ENCODE measurements around the gene MYO1B. TPM values are rescaled to one million over a fixed set of nuclear protein-coding genes. Genes with fewer than 3 reads are reported as not detected.

Gene MYO1B
- total RNA-seq, 1 donor from 2014 or later, result 74.9 TPM

- DNase-seq (ENCODE audit: low spot score) (no peak), ATAC-seq (no peak)
- intact Hi-C loops (cut with DNase I), result no loop called here
Observed at GRCh38 chr2:191285252-191285651, 40.0 kb downstream of the MYO1B start.

GRCh38 chr2:191287820-191288219, 42.6 kb downstream of the MYO1B start:
- intact Hi-C loops (cut with DNase I), result no loop called here
- no peak for DNase-seq (ENCODE audit: low spot score)
- peak; percentile 44 for ATAC-seq

GRCh38 chr2:191289049-191289448, 43.8 kb downstream of the MYO1B start:
- ATAC-seq (no peak), DNase-seq (ENCODE audit: low spot score) (no peak)
- intact Hi-C loops (cut with DNase I), result no loop called here

GRCh38 chr2:191291471-191291870, 46.3 kb downstream of the MYO1B start:
- intact Hi-C loops (cut with DNase I), result no loop called here
- DNase-seq (ENCODE audit: low spot score) (no peak), ATAC-seq (no peak)

- intact Hi-C loops (cut with DNase I), result no loop called here
- DNase-seq (ENCODE audit: low spot score), result no peak
- no peak for ATAC-seq
Observed at GRCh38 chr2:191292869-191293268, 47.7 kb downstream of the MYO1B start.

- DNase-seq (ENCODE audit: low spot score) (no peak), ATAC-seq (no peak)
- intact Hi-C loops (cut with DNase I), result no loop called here
Observed at GRCh38 chr2:191295088-191295487, 49.9 kb downstream of the MYO1B start.

GRCh38 chr2:191296083-191297006, 51.1 kb downstream of the MYO1B start:
- intact Hi-C loops (cut with DNase I), result no loop called here
- DNase-seq (ENCODE audit: low spot score) (no peak), ATAC-seq (no peak)

GRCh38 chr2:191297033-191297432, 51.8 kb downstream of the MYO1B start:
- DNase-seq (ENCODE audit: low spot score) (no peak), ATAC-seq (no peak)
- intact Hi-C loops (cut with DNase I), result no loop called here

GRCh38 chr2:191298306-191298705, 53.1 kb downstream of the MYO1B start:
- ATAC-seq (no peak), DNase-seq (ENCODE audit: low spot score) (no peak)
- intact Hi-C loops (cut with DNase I), result no loop called here

GRCh38 chr2:191299010-191299409, 53.8 kb downstream of the MYO1B start:
- intact Hi-C loops (cut with DNase I), result no loop called here
- ATAC-seq, result no peak
- no peak for DNase-seq (ENCODE audit: low spot score)

GRCh38 chr2:191299866-191300265, 54.7 kb downstream of the MYO1B start:
- intact Hi-C loops (cut with DNase I), result no loop called here
- ATAC-seq (no peak), DNase-seq (ENCODE audit: low spot score) (no peak)

GRCh38 chr2:191301971-191302370, 56.8 kb downstream of the MYO1B start:
- no peak for ATAC-seq
- intact Hi-C loops (cut with DNase I), result no loop called here
- no peak for DNase-seq (ENCODE audit: low spot score)

GRCh38 chr2:191302459-191303139, 57.4 kb downstream of the MYO1B start:
- no peak for DNase-seq (ENCODE audit: low spot score)
- no peak for ATAC-seq
- intact Hi-C loops (cut with DNase I), result no loop called here

- intact Hi-C loops (cut with DNase I), result no loop called here
- DNase-seq (ENCODE audit: low spot score), result no peak
- no peak for ATAC-seq
Observed at GRCh38 chr2:191303140-191304005, 58.2 kb downstream of the MYO1B start.

- intact Hi-C loops (cut with DNase I), result no loop called here
- peak; percentile 70 for DNase-seq (ENCODE audit: low spot score)
- peak; percentile 95 for ATAC-seq
Observed at GRCh38 chr2:191304939-191305875, 60.0 kb downstream of the MYO1B start.

- no peak for DNase-seq (ENCODE audit: low spot score)
- no peak for ATAC-seq
- intact Hi-C loops (cut with DNase I), result no loop called here
Observed at GRCh38 chr2:191308026-191308425, 62.8 kb downstream of the MYO1B start.

GRCh38 chr2:191311156-191311555, 66.0 kb downstream of the MYO1B start:
- DNase-seq (ENCODE audit: low spot score) (no peak), ATAC-seq (no peak)
- intact Hi-C loops (cut with DNase I), result no loop called here

GRCh38 chr2:191311627-191312026, 66.4 kb downstream of the MYO1B start:
- intact Hi-C loops (cut with DNase I), result no loop called here
- no peak for DNase-seq (ENCODE audit: low spot score)
- ATAC-seq, result no peak

Measured in sciatic nerve (tissue), 2 donors.